Keratinocyte (primary cell): ENCODE measurements around the gene PALD1.

ENCODE experiments used
- EZH2 ChIP-seq: IDR thresholded peaks from one replicate; pipeline ENCODE4 v1.6.1; 2012; ENCODE audit warnings: inconsistent platforms, mild to moderate bottlenecking, low read length, moderate library complexity
- TF ChIP-seq, protein P1 (sequence below), 3 experiments: IDR thresholded peaks in 1 of 3; conservative IDR thresholded peaks in 1 of 3; optimal IDR thresholded peaks in 1 of 3; 2 replicates in 2 of 3; 3 replicates in 1 of 3; pipeline versions ENCODE3 to v1.5.1; 2011; ENCODE audit warnings: low read length in 3 of 3, mild to moderate bottlenecking in 3 of 3, moderate library complexity in 2 of 3, control low read depth in 1 of 3, inconsistent platforms in 1 of 3; ENCODE audit not compliant: insufficient read depth in 2 of 3; ENCODE audit errors: extremely low read depth in 1 of 3

DNA sequence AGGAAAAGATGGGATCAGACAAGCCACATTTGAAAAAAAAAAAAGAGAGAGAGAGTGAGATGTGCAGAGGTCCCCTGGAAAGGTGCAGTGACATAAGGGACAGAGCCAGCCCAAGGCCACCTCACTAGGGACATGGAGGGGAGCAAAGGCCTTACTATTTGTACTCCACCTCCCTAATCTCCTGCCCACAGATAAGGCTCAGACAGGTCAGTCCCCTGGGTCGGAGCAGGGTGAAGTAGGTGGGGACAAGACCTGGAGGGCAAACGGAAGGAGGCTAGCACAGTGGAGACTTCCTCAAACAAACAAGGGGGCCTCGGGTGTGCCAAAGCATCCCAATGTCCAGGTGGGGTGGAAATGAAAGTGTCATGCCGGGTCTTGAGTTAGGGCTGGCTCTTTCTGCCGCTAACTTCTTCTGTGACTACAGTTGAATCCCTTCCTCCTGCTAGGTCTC lies 117.0 kb downstream of the PALD1 start:
- TF ChIP-seq, protein P1, sequence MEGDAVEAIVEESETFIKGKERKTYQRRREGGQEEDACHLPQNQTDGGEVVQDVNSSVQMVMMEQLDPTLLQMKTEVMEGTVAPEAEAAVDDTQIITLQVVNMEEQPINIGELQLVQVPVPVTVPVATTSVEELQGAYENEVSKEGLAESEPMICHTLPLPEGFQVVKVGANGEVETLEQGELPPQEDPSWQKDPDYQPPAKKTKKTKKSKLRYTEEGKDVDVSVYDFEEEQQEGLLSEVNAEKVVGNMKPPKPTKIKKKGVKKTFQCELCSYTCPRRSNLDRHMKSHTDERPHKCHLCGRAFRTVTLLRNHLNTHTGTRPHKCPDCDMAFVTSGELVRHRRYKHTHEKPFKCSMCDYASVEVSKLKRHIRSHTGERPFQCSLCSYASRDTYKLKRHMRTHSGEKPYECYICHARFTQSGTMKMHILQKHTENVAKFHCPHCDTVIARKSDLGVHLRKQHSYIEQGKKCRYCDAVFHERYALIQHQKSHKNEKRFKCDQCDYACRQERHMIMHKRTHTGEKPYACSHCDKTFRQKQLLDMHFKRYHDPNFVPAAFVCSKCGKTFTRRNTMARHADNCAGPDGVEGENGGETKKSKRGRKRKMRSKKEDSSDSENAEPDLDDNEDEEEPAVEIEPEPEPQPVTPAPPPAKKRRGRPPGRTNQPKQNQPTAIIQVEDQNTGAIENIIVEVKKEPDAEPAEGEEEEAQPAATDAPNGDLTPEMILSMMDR (optimal IDR thresholded peaks at IDR 0.05 in 1 of 3, IDR thresholded peaks at IDR 0.05 in 1 of 3, conservative IDR thresholded peaks at IDR 0.05 in 1 of 3; ENCODE audit: extremely low read depth in 1 of 3, insufficient read depth in 2 of 3, low read length in 3 of 3): no peak
- no peak for TF ChIP-seq EZH2
